Heart left ventricle (tissue), 16 donors: ENCODE results near the gene SMYD5. TPM values are rescaled to one million over a fixed set of nuclear protein-coding genes. Genes with fewer than 3 reads are reported as not detected.
"Not testable (repeated sequence)": the region's sequence is repeated elsewhere in the genome, so short reads cannot be mapped to it uniquely, and the experiment has no call there.

Experiments used
- ATAC-seq, 4 donors: fragments of 200-7000 bp; cut with Tn5 transposase; one replicate each; pipeline ENCODE4 v1.9.1; 2020 to 2022; ENCODE audit warnings: moderate library complexity in 4 of 4, mild to moderate bottlenecking in 3 of 4, moderate number of reproducible peaks in 1 of 4
- DNase-seq, 5 donors: peaks; one replicate each; pipeline ENCODE4 v3.0.0-alpha.2; 2020
- H3K27ac ChIP-seq, 12 donors: fragments of 200-600 bp; sonication (generic) in 4 of 12; one replicate each; pipeline versions ENCODE4 v1.5.0 to v1.8.0; 2016 to 2022; ENCODE audit warnings: mild to moderate bottlenecking in 2 of 12
- H3K27me3 ChIP-seq, 9 donors: fragments of 200-600 bp; sonication (generic) in 2 of 9; one replicate each; pipeline versions ENCODE4 v1.5.1 to v1.8.0; 2016 to 2022; ENCODE audit warnings: mild to moderate bottlenecking in 3 of 9
- H3K36me3 ChIP-seq, 9 donors: fragments of 200-600 bp; sonication (generic) in 2 of 9; one replicate each; pipeline versions ENCODE4 v1.5.0 to v1.8.0; 2018 to 2022; ENCODE audit warnings: mild to moderate bottlenecking in 2 of 9
- H3K4me1 ChIP-seq, 12 donors: fragments of 200-600 bp; sonication (generic) in 4 of 12; one replicate each; pipeline versions ENCODE4 v1.5.0 to v1.8.0; 2016 to 2022; ENCODE audit warnings: mild to moderate bottlenecking in 3 of 12
- H3K4me3 ChIP-seq, 12 donors: fragments of 200-600 bp; sonication (generic) in 4 of 12; one replicate each; pipeline versions ENCODE4 v1.5.0 to v1.8.0; 2017 to 2022; ENCODE audit warnings: mild to moderate bottlenecking in 9 of 12, moderate library complexity in 4 of 12
- H3K9me3 ChIP-seq, 12 donors: fragments of 200-600 bp; sonication (generic) in 4 of 12; one replicate each; pipeline versions ENCODE4 v1.5.0 to v1.8.0; 2016 to 2022; ENCODE audit warnings: mild to moderate bottlenecking in 1 of 12
- CTCF ChIP-seq, 12 donors: fragments of 200-600 bp; sonication (generic) in 4 of 12; IDR thresholded peaks; one replicate each; pipeline versions ENCODE4 v1.5.0 to v1.8.0; 2018 to 2022; ENCODE audit warnings: antibody characterized with exemption in 12 of 12, mild to moderate bottlenecking in 5 of 12
- POLR2A ChIP-seq, 2 donors: fragments of 450-650 bp; IDR thresholded peaks; one replicate each; pipeline ENCODE4 v1.6.1; 2017; ENCODE audit warnings: antibody characterized with exemption in 2 of 2, mild to moderate bottlenecking in 2 of 2, moderate library complexity in 2 of 2
- WGBS, 4 donors: extraction: QIAGEN DNeasy Blood & Tissue Kit in 2 of 4; methylation state at CpG; one replicate each; pipeline versions ENCODE4 v1.1.5 to v1.1.7; 2013 to 2018; 5-methylcytosine and 5-hydroxymethylcytosine counted together
- intact Hi-C, 10 donors: fragments of 100-400 bp; cut with DNase I; formaldehyde crosslinking; loops; one replicate each; pipeline versions ENCODE4 v1.11.1 to v1.14.2; 2022
- polyA plus RNA-seq, 2 donors: library from polyadenylated mRNA; stranded (reverse); fragments of 200-250 nt; gene quantifications; one replicate each; pipeline ENCODE4 v1.2.3, GENCODE V29; 2013
- total RNA-seq, 9 donors: library from RNA; depleted of rRNA in 2 of 9; stranded (reverse); fragments of >200 nt in 2 of 9; fragmentation: NEBNext Ultra II Directional in 3 of 9; extraction: Animal tissue kit (Norgen Biotek cat#: 25700) in 3 of 9; gene quantifications; one replicate each; pipeline versions ENCODE4 v1.1.0 to v1.2.4, GENCODE V29; 2016 to 2023
- donor health status: ischemic (EF 13 %, LVEDD 7.1; RV severe dilation, severe dysfunction).
- donor health status: healthy with polysubstance abuse.
- donor health status: DM: no; HTN: yes; CAD: no.
- donor health status: DM: no; HTN: no; CAD: no.
- donor health status: ischemic (EF 25% LVEDD 6.9; RV normal size, moderate dysfunction).
- donor health status: ischemic (EF 25% LVEDD 5.7; RV mildly dilated, moderate dysfunction).
- donor health status: healthy.
- donor health status: DM: yes; HTN: yes; CAD: no.
- donor health status: ischemic (EF 35%, LVEDD 5.7; RV mildly dilated, moderate dysfunction).
- donor health status: nonischemic (EF 11% LVEDD 7.7; RV severe dilation, severe dysfunction).
- donor health status: DM: yes; HTN: yes; CAD: no.
- donor health status: PGD.
- donor health status: ischemic (EF 29% LVEDD 5.4; RV normal size, mild dysfunction).
- donor health status: nonischemic (EF 23%, LVEDD 6.1; RV moderate dilation, normal function).

Gene SMYD5
- total and polyA plus RNA-seq, 11 donors, result 14.0 to 29.2 (median 20.0) TPM

GRCh38 chr2:73259704-73260337 is 45.8 kb downstream of the SMYD5 start:
- ATAC-seq (no peak), DNase-seq (no peak)
- H3K9me3 ChIP-seq, result no peaks in the 10 kb centered on the region
- WGBS, 4 donors, result 69 to 93% (median 80%) methylated on average over 4 of the region's 4 CpGs
- H3K4me1 ChIP-seq, result no peaks in the 10 kb centered on the region
- intact Hi-C loops, result no loop called here
- no peak overlapping the region for H3K4me3 ChIP-seq
- H3K36me3 ChIP-seq, result peaks cover 0 to 7% (median 2%) of the 10 kb centered on the region in 9 donors
- H3K27ac ChIP-seq, result no peak overlapping the region
- TF ChIP-seq CTCF (IDR thresholded peaks at IDR 0.05) (no peak), POLR2A (IDR thresholded peaks at IDR 0.05) (no peak)
- peaks cover 0 to 2% (median 0%) of the 10 kb centered on the region in 9 donors for H3K27me3 ChIP-seq

GRCh38 chr2:73260338-73260984 is 46.4 kb downstream of the SMYD5 start:
- 10 to 26% (median 16%) methylated on average over 16 to 17 of the region's 17 CpGs for WGBS, 4 donors

GRCh38 chr2:73262108-73262651 is 48.1 kb downstream of the SMYD5 start:
- 88 to 92% (median 91%) methylated on average over 4 of the region's 4 CpGs for WGBS, 4 donors
- H3K4me3 ChIP-seq, result no peak overlapping the region
- intact Hi-C loops, result no loop called here
- H3K27ac ChIP-seq, result no peak overlapping the region
- peaks cover 0 to 21% (median 13%) of the 10 kb centered on the region in 9 donors for H3K27me3 ChIP-seq
- DNase-seq (no peak), ATAC-seq (no peak)
- H3K9me3 ChIP-seq, result no peaks in the 10 kb centered on the region
- TF ChIP-seq POLR2A (IDR thresholded peaks at IDR 0.05) (no peak), CTCF (IDR thresholded peaks at IDR 0.05) (no peak)
- no peaks in the 10 kb centered on the region for H3K36me3 ChIP-seq
- H3K4me1 ChIP-seq, result no peaks in the 10 kb centered on the region

More at GRCh38 chr2:73260338-73260984, 46.4 kb downstream of the SMYD5 start:
- Histone ChIP-seq H3K4me1 (no peaks in the 10 kb centered on the region), H3K4me3 (no peak overlapping the region), H3K27me3 (peaks cover 0 to 9% (median 0%) of the 10 kb centered on the region in 9 donors), H3K36me3 (peaks cover 0 to under 1% (median 0%) of the 10 kb centered on the region in 9 donors), H3K27ac (no peak overlapping the region), H3K9me3 (no peaks in the 10 kb centered on the region)
- peak in 3 of 4 donors; percentile 52 to 77 (median 73) for ATAC-seq
- TF ChIP-seq CTCF (IDR thresholded peaks at IDR 0.05) (peak; percentile 19 to 58 (median 43)), POLR2A (IDR thresholded peaks at IDR 0.05) (no peak)
- DNase-seq, result peak in 2 of 5 donors; percentile 62 to 65
- intact Hi-C loops, result no loop called here

- DNase-seq, H3K4me1 ChIP-seq, intact Hi-C loops, H3K4me3 ChIP-seq, H3K36me3 ChIP-seq, H3K9me3 ChIP-seq, ATAC-seq, H3K27ac ChIP-seq: not testable (repeated sequence)
- 85 to 94% (median 92%) methylated on average over 15 to 18 of the region's 18 CpGs for WGBS, 4 donors
- H3K27me3 ChIP-seq, result peaks cover 0 to 28% (median 18%) of the 10 kb centered on the region in 9 donors
Measured at GRCh38 chr2:73262691-73263429, 48.8 kb downstream of the SMYD5 start.
